Lung (tissue), 12 donors: ENCODE measurements around the gene CLCF1. TPM values are rescaled to one million over a fixed set of nuclear protein-coding genes. Genes with fewer than 3 reads are reported as not detected.

Experiments
- ATAC-seq: fragments of 200-7000 bp; cut with Tn5 transposase; one replicate; pipeline ENCODE4 v1.9.1; 2020; ENCODE audit warnings: moderate number of reproducible peaks; ENCODE audit not compliant: insufficient read depth, low FRiP score
- DNase-seq, 3 donors: peaks; one replicate each; pipeline ENCODE4 v3.0.0-alpha.2; 2013 to 2017
- H3K27ac ChIP-seq, 2 donors: one replicate each; pipeline ENCODE4 v1.5.1; 2013; ENCODE audit warnings: mild to moderate bottlenecking in 2 of 2, moderate library complexity in 2 of 2, control low read depth in 1 of 2, inconsistent platforms in 1 of 2, low read depth in 1 of 2, low read length in 1 of 2
- H3K27me3 ChIP-seq, 3 donors: one replicate each; pipeline ENCODE4 v1.5.1; 2013; ENCODE audit warnings: low read length in 2 of 3; ENCODE audit not compliant: control insufficient read depth in 3 of 3, insufficient read depth in 3 of 3
- H3K36me3 ChIP-seq, 4 donors: one replicate each; pipeline ENCODE4 v1.5.1; 2013; ENCODE audit warnings: low read length in 4 of 4, mild to moderate bottlenecking in 1 of 4, moderate library complexity in 1 of 4; ENCODE audit not compliant: control insufficient read depth in 4 of 4, insufficient read depth in 4 of 4
- H3K4me1 ChIP-seq, 5 donors: one replicate each; pipeline ENCODE4 v1.5.1; 2013; ENCODE audit warnings: low read length in 5 of 5, mild to moderate bottlenecking in 2 of 5, moderate library complexity in 1 of 5; ENCODE audit not compliant: control insufficient read depth in 5 of 5, insufficient read depth in 5 of 5
- H3K4me3 ChIP-seq: one replicate; pipeline ENCODE4 v1.5.1; 2013; ENCODE audit warnings: mild to moderate bottlenecking, control low read depth, moderate library complexity
- H3K9ac ChIP-seq, 2 donors: one replicate each; pipeline ENCODE4 v1.5.1; 2013; ENCODE audit warnings: low read length in 2 of 2, control low read depth in 1 of 2; ENCODE audit not compliant: insufficient read depth in 1 of 2
- H3K9me3 ChIP-seq, 4 donors: one replicate each; pipeline ENCODE4 v1.5.1; 2013; ENCODE audit warnings: low read length in 3 of 4, mild to moderate bottlenecking in 1 of 4, moderate library complexity in 1 of 4; ENCODE audit not compliant: control insufficient read depth in 4 of 4, insufficient read depth in 3 of 4
- WGBS, 2 donors: extraction: QIAGEN DNeasy Blood & Tissue Kit; methylation state at CpG; one replicate each; pipeline ENCODE4 v1.1.7; 2013; 5-methylcytosine and 5-hydroxymethylcytosine counted together
- polyA plus RNA-seq, 2 donors: library from polyadenylated mRNA; stranded (reverse); fragments of 200-250 nt; gene quantifications; one replicate each; pipeline ENCODE4 v1.2.1, GENCODE V29; 2013
- total RNA-seq, 2 donors: library from RNA; depleted of rRNA in 1 of 2; stranded (reverse); fragments of >200 nt in 1 of 2; gene quantifications; one replicate each; pipeline ENCODE4 v1.2.1, GENCODE V29; 2014 to 2021
- TF ChIP-seq, protein P1 (sequence below): IDR thresholded peaks from 2 replicates; pipeline ENCODE4 v1.5.1; 2012; ENCODE audit warnings: mild to moderate bottlenecking; ENCODE audit errors: control extremely low read depth, extremely low read depth
- donor health status: control.
- donor health status: control.
- donor health status: Bipolar disorder and iron deficiency.
- donor health status: healthy.
- donor health status: DM: yes; HTN: yes; CAD: no.

Gene CLCF1
- total and polyA plus RNA-seq, 4 donors = 3.5 to 10.0 (median 8.7) TPM

DNA sequence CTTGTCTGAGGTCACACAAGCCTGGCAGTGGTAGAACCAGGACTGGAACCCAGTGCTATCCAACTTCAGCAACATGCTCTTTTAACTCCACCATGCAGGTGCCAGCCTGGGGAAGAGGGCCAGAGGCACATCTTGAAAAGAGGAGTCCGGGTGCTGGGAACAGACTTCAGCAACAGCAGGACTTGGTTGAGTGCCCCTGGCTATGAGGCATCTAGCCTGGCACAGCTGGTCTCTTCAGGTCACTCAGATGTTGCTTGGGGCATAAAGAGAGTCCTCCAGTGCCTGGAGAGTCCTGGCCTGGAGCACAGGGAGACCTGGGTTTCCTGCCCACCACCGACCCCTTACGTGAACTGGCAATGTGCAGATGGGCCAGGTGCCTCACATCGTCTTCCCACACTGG, 5.1 kb upstream of the CLCF1 start:
- WGBS, 2 donors = 88% methylated on average over 4 of the region's 4 CpGs
- Histone ChIP-seq H3K27me3 (peaks cover 0 to 7% (median 0%) of the 10 kb centered on the region in 3 donors), H3K27ac (no peak overlapping the region), H3K4me1 (peaks cover 0 to 16% (median 6%) of the 10 kb centered on the region in 5 donors), H3K9ac (no peak overlapping the region), H3K4me3 (no peak overlapping the region), H3K9me3 (no peaks in the 10 kb centered on the region), H3K36me3 (no peaks in the 10 kb centered on the region)
- no peak for ATAC-seq
- DNase-seq = no peak
- TF ChIP-seq, protein P1, sequence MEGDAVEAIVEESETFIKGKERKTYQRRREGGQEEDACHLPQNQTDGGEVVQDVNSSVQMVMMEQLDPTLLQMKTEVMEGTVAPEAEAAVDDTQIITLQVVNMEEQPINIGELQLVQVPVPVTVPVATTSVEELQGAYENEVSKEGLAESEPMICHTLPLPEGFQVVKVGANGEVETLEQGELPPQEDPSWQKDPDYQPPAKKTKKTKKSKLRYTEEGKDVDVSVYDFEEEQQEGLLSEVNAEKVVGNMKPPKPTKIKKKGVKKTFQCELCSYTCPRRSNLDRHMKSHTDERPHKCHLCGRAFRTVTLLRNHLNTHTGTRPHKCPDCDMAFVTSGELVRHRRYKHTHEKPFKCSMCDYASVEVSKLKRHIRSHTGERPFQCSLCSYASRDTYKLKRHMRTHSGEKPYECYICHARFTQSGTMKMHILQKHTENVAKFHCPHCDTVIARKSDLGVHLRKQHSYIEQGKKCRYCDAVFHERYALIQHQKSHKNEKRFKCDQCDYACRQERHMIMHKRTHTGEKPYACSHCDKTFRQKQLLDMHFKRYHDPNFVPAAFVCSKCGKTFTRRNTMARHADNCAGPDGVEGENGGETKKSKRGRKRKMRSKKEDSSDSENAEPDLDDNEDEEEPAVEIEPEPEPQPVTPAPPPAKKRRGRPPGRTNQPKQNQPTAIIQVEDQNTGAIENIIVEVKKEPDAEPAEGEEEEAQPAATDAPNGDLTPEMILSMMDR = no peak

DNA sequence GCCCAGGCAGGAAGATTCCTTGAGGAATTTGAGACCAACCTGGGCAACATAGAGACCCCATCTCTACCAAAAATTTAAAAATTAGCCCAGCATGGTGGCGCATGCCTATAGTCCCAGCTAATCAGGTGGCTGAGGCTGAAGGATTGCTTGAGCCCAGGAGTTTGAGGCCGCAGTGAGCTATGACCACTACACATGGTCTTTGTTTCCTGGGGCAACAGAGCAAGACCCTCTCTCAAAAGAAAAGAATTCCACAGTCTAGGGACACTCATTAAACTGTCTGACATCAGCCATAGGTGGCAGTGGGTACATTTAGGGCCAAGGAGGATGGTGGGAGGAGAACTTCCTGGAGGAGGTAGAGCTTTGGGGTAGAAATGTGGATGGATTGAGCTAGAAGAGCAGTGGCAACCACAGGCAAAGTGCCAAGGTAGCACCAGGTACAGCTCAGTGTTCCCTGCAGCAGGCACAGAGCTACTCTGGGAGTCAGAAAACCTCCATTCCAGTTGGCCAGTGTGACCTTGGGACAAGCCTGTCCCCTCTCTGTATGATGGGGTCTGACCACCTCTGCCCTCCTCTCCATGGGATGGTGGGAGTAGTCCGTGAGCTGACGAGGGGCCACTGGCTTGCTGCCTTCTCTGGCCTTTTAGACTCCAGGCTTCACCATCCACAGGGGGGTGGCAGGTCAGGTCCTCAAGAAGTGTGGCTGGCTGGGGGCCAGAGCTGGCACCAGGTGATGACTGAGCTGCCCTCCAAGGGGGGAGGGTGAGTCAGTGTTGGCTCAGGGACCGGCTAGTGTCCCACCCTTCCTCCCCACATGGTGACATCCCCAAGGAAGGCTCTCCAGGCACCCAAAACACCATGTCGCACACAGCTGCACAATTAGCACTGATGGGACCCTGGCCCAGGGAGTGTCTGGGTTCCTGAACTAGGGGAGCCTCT, 3.7 kb upstream of the CLCF1 start:
- 85 to 91% methylated on average over 6 of the region's 6 CpGs for WGBS, 2 donors
- H3K27ac ChIP-seq = no peak overlapping the region
- H3K27me3 ChIP-seq = peaks cover 0 to 7% (median 0%) of the 10 kb centered on the region in 3 donors
- peaks cover 0 to 17% (median 6%) of the 10 kb centered on the region in 5 donors for H3K4me1 ChIP-seq
- no peak for DNase-seq
- H3K9ac ChIP-seq = no peak overlapping the region
- no peak for ATAC-seq
- H3K36me3 ChIP-seq = no peaks in the 10 kb centered on the region
- TF ChIP-seq, protein P1 = no peak
- no peak overlapping the region for H3K4me3 ChIP-seq
- no peaks in the 10 kb centered on the region for H3K9me3 ChIP-seq

DNA sequence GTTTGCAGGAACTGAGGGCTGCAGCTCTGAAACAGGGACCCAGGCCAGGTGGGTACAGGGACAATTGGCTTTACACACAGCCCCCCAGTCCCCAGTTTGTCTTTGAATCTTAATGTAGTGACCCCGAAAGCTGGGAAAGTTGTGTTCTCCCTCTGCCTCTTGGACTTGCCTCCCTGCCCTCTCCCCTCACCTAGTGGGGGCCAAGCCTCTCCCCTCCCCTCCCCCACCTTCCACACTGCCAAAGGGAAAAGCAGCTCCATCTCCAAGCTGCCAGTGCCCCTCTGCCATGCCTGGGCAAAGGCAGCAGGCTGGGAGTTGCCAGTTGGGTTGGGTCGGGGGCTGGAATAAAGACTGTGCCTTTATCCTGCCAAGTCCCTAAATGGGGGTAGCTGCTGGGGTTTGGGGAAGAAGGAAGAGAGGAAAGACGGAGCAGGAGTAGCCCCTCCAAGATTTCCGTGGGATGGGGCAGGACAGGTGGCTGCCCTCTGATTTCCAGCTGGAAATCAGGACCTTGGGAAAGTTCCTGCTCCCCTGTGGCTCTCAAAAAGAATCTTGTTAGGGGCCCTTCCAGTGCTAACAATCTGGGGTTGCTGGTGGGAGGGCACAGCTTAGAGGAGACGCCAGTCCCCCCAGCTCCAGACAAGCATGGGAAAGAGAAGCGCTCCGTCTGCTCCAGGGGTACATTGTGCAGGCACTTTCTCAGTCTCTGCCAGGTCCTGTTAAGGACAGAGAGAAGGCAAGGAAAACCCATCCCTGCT, 2.8 kb upstream of the CLCF1 start:
- H3K9ac ChIP-seq = no peak overlapping the region
- no peak overlapping the region for H3K27ac ChIP-seq
- ATAC-seq = no peak
- TF ChIP-seq, protein P1 = no peak
- peaks cover 5 to 26% (median 12%) of the 10 kb centered on the region in 5 donors for H3K4me1 ChIP-seq
- 85 to 86% methylated on average over 7 of the region's 7 CpGs for WGBS, 2 donors
- no peak overlapping the region for H3K4me3 ChIP-seq
- H3K9me3 ChIP-seq = no peaks in the 10 kb centered on the region
- H3K36me3 ChIP-seq = no peaks in the 10 kb centered on the region
- DNase-seq = no peak
- peaks cover 0 to 7% (median 0%) of the 10 kb centered on the region in 3 donors for H3K27me3 ChIP-seq
